GM12878 (cell line): ENCODE results near the gene SPOCK1. TPM values are rescaled to one million over a fixed set of nuclear protein-coding genes. Genes with fewer than 3 reads are reported as not detected.
A peak's percentile ranks its signal among the peaks of the same experiment; 100 is the strongest.

Experiments used
- ATAC-seq: fragments of 200-7000 bp; cut with Tn5 transposase; 3 replicates; pipeline ENCODE4 v1.9.1; 2020; ENCODE audit warnings: mild to moderate bottlenecking, moderate library complexity
- BruUV-seq: library from RNA; stranded (reverse); fragments of 400-500 nt; replicated peaks from 2 replicates; lab custom pipeline; 2021; lab: Mats Ljungman, UMichigan
- CTCF ChIA-PET: fragments of 300-600 bp; sonication (Branson Sonifier 250); formaldehyde crosslinking; extraction: SDS; loops from one replicate; lab custom pipeline; 2021; ENCODE audit warnings: inconsistent platforms; lab: Yijun Ruan, JAX
- POLR2A ChIA-PET: fragments of 350-600 bp; formaldehyde crosslinking; extraction: SDS; loops from one replicate; lab custom pipeline; 2021; ENCODE audit warnings: inconsistent platforms; lab: Charles Lee
- RAD21 ChIA-PET: fragments of 300-600 bp; sonication (Branson Sonifier 250); formaldehyde crosslinking; loops from one replicate; lab custom pipeline; 2023; ENCODE audit warnings: antibody characterized with exemption; ENCODE audit not compliant: unreplicated experiment; lab: Charles Lee
- SMC1A ChIA-PET: fragments of 300-600 bp; sonication (Branson Sonifier 250); formaldehyde crosslinking; loops from one replicate; lab custom pipeline; 2023; ENCODE audit not compliant: unreplicated experiment, uncharacterized antibody; lab: Charles Lee
- DNase-seq: peaks from one replicate; pipeline ENCODE4 v3.0.0-alpha.2; 2011; ENCODE audit warnings: low read depth, low spot score
- FAIRE-seq: peaks from 3 replicates; lab custom pipeline; 2011; peaks lifted over from hg19 to GRCh38; lab: Jason Lieb, UNC
- H2AFZ ChIP-seq: 2 replicates; pipeline ENCODE4 v1.6.0; 2011; ENCODE audit warnings: low read depth, low read length, control low read depth; ENCODE audit not compliant: control insufficient read depth
- H3K27ac ChIP-seq: 2 replicates; pipeline ENCODE4 v1.5.1; 2011; ENCODE audit warnings: control low read depth; ENCODE audit not compliant: control insufficient read depth, insufficient read depth
- H3K27me3 ChIP-seq, 2 experiments: replicated peaks in 1 of 2; 2 replicates each; pipeline versions ENCODE4 v1.6.0 to v1.6.1; 2011; ENCODE audit warnings: low read length in 1 of 2; ENCODE audit not compliant: control insufficient read depth in 2 of 2, insufficient read depth in 2 of 2
- H3K36me3 ChIP-seq, 2 experiments: 2 replicates each; pipeline ENCODE4 v1.5.1; 2011; ENCODE audit warnings: low read length in 1 of 2; ENCODE audit not compliant: control insufficient read depth in 2 of 2, insufficient read depth in 2 of 2
- H3K4me1 ChIP-seq: 2 replicates; pipeline ENCODE4 v1.6.1; 2011; ENCODE audit warnings: mild to moderate bottlenecking, low read length, moderate library complexity, mixed read lengths; ENCODE audit not compliant: control insufficient read depth, insufficient read depth
- H3K4me2 ChIP-seq: 2 replicates; pipeline ENCODE4 v1.6.0; 2011; ENCODE audit warnings: control low read depth; ENCODE audit not compliant: control insufficient read depth, insufficient read depth
- H3K4me3 ChIP-seq: fragments of 200-600 bp; sonication (generic); 2 replicates; pipeline ENCODE4 v1.5.1; 2016
- H3K79me2 ChIP-seq: 2 replicates; pipeline ENCODE4 v1.6.0; 2011; ENCODE audit warnings: low read length; ENCODE audit not compliant: control insufficient read depth, insufficient read depth
- H3K9ac ChIP-seq: 2 replicates; pipeline ENCODE4 v1.8.0; 2011; ENCODE audit warnings: low read length, control low read depth, mixed read lengths; ENCODE audit not compliant: control insufficient read depth, insufficient read depth
- H3K9me3 ChIP-seq: replicated peaks from 3 replicates; pipeline ENCODE4 v1.5.1; 2011; ENCODE audit warnings: mild to moderate bottlenecking, low read length; ENCODE audit not compliant: control insufficient read depth, insufficient read depth
- H4K20me1 ChIP-seq: 2 replicates; pipeline ENCODE4 v1.6.0; 2011; ENCODE audit not compliant: control insufficient read depth, insufficient read depth
- NR2C2 ChIP-seq: IDR thresholded peaks from 2 replicates; pipeline ENCODE4 v1.6.1; 2011; ENCODE audit warnings: borderline replicate concordance, low read depth; ENCODE audit not compliant: control insufficient read depth, insufficient read length
- SREBF1 ChIP-seq: IDR thresholded peaks from 2 replicates; pipeline ENCODE4 v1.6.1; 2012; ENCODE audit warnings: mild to moderate bottlenecking, low read length
- TARDBP ChIP-seq: IDR thresholded peaks from 2 replicates; pipeline ENCODE4 v1.6.1; 2016; ENCODE audit warnings: borderline replicate concordance
- ZNF622 ChIP-seq: fragments of 450-650 bp; IDR thresholded peaks from 2 replicates; pipeline ENCODE4 v1.6.1; 2017; ENCODE audit warnings: mild to moderate bottlenecking, inconsistent platforms
- WGBS: methylation state at CpG from one replicate; pipeline ENCODE4 v1.1.6; 2016; ENCODE audit warnings: low lambda C conversion rate; ENCODE audit not compliant: insufficient replicate concordance, insufficient coverage; ENCODE audit errors: missing lambda C conversion rate; 5-methylcytosine and 5-hydroxymethylcytosine counted together
- in situ Hi-C: fragments of 300-500 bp; cut with MboI; formaldehyde crosslinking; loops from 9 replicates; pipeline ENCODE4 v1.14.3; 2018; ENCODE audit warnings: mixed read lengths
- intact Hi-C: fragments of 100-400 bp; cut with micrococcal nuclease; formaldehyde crosslinking; loops from one replicate; pipeline ENCODE4 v1.14.2; 2022; ENCODE audit not compliant: unreplicated experiment
- polyA plus RNA-seq, 11 experiments: library from polyadenylated mRNA; depleted of rRNA in 4 of 11; unstranded in 6 of 11; stranded (reverse) in 5 of 11; fragments of >200 nt; fragmentation: Nextera tagmentation in 4 of 11; fragmentation: Illumina TruSeq in 1 of 11; extraction: Ambion mirVana in 4 of 11; extraction: Trizol in 1 of 11; gene quantifications; 1 replicate in 1 of 11; 2 replicates in 10 of 11; pipeline versions ENCODE4 v1.2.1 to v1.2.3, GENCODE V29; 2011 to 2016; ENCODE audit warnings: inconsistent platforms in 2 of 11, missing spikeins in 2 of 11, low read depth in 1 of 11
- total RNA-seq, 4 experiments: library from RNA; depleted of rRNA in 3 of 4; stranded (reverse); fragments of >200 nt in 3 of 4; fragmentation: Illumina TruSeq in 1 of 4; extraction: Trizol in 1 of 4; gene quantifications; 2 replicates each; pipeline versions ENCODE4 v1.2.1 to v1.2.3, GENCODE V29; 2013 to 2021
- TF ChIP-seq, protein P1 (sequence below): IDR thresholded peaks from 2 replicates; pipeline ENCODE4 v1.6.1; 2012; ENCODE audit warnings: low read depth, low read length, improper control_type of control experiment

SPOCK1 gene
- total and polyA plus RNA-seq, 10 of the 15 experiments (the other 5 are each of a cell fraction or from before 2014, with no cell fraction given): 0.06 to 0.68 (median 0.25) TPM; not detected in 3

DNA sequence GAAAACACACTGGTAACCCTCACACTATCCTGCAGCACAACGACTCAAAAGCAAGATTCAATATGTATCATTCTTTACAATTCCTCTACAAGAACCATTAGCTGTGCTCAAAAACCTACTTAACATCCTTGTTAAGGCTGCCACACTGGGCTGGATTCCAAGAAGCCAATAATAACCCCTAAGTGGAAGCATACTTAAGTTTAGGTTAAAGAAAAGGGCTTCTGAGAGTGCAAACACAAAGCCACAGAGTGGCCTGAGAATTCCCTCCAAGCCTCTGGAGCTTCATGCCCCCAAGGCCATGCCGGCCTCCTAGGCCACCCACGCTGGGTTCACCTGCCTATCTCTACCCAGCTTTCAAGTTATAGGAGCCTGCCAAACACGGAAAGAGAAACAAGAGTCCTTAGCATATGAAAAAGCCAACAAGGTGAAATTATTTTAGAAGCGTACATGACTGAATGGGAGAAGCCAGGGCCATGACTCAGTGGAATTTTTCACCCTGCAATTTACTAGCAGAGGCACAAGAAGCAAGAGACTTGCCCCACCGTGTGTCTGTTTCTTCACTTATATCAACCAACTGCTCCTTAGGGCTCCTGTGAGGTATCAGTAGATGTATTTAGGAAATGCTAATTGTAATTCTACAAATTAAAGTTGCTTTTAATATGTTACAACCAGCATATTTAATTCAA, 293.0 kb downstream of the SPOCK1 start:
- Histone ChIP-seq H3K27ac (no peak overlapping the region), H3K4me3 (no peak overlapping the region), H4K20me1 (no peaks in the 10 kb centered on the region), H3K27me3 (no peaks in the 10 kb centered on the region; a peak in 1 of 4 replicates), H2AFZ (no peak overlapping the region), H3K79me2 (no peaks in the 10 kb centered on the region), H3K4me1 (no peaks in the 10 kb centered on the region), H3K9ac (no peak overlapping the region), H3K9me3 (no peaks in the 10 kb centered on the region), H3K4me2 (no peak overlapping the region), H3K36me3 (no peaks in the 10 kb centered on the region)
- no peak for FAIRE-seq
- in situ Hi-C loops (no loop called here), intact Hi-C loops (no loop called here)
- no peak for DNase-seq
- CTCF ChIA-PET: no interaction called here
- TF ChIP-seq SREBF1 (no peak), NR2C2 (no peak)
- TF ChIP-seq, protein P1, sequence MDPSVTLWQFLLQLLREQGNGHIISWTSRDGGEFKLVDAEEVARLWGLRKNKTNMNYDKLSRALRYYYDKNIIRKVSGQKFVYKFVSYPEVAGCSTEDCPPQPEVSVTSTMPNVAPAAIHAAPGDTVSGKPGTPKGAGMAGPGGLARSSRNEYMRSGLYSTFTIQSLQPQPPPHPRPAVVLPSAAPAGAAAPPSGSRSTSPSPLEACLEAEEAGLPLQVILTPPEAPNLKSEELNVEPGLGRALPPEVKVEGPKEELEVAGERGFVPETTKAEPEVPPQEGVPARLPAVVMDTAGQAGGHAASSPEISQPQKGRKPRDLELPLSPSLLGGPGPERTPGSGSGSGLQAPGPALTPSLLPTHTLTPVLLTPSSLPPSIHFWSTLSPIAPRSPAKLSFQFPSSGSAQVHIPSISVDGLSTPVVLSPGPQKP: no peak
- WGBS: 2% methylated on average over 6 of the region's 6 CpGs
- no TSS peak for BruUV-seq
- SMC1A ChIA-PET: no interaction called here
- no peak for ATAC-seq
- POLR2A ChIA-PET: no interaction called here
- RAD21 ChIA-PET: no interaction called here

DNA sequence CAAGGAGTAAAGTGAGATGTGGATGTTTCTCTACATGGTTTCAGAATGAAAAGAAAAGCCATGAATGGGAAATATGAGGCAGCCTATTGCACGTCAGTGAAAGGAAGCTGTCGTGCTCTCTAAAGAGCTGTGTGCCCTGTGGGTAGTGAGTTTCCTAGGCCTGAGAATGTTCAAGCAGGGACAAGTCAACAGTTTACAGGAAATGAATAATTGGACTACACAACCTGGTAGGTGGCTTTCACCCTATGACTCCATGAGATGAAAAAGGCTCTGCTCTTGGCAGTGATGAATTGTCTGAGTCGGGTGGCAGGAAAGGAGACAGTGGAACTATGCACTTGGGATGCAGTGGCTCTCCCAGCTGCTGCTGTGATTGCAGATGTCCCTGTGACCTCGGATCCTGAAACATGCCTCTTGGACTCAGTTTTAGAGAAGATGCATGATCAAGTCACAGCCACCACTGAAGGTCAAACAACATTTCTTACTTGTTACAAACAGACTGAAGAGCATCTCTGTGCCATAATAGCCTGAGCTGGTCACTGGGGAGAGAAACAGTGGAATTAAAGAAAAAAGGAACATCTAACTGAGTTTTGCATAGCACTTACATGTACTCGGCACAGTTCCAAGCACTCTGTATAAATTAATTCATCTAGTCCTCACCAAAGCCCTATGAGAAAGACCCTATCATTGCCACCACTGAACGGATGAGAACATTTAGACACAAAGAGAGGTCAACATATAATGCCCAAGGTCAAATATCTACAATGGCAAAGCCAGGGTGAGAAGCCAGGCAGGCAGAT, 293.7 kb downstream of the SPOCK1 start:
- in situ Hi-C loops: no loop called here
- Histone ChIP-seq H3K27me3 (no peaks in the 10 kb centered on the region; a peak in 1 of 4 replicates), H3K4me2 (no peak overlapping the region), H3K4me3 (no peak overlapping the region), H3K9me3 (no peaks in the 10 kb centered on the region), H3K4me1 (no peaks in the 10 kb centered on the region), H3K36me3 (no peaks in the 10 kb centered on the region), H4K20me1 (no peaks in the 10 kb centered on the region), H3K27ac (no peak overlapping the region), H3K79me2 (no peaks in the 10 kb centered on the region), H3K9ac (no peak overlapping the region), H2AFZ (no peak overlapping the region)
- DNase-seq (no peak), ATAC-seq (peak; percentile 49), FAIRE-seq (no peak)
- intact Hi-C loops: no loop called here
- SMC1A ChIA-PET: no interaction called here
- RAD21 ChIA-PET: no interaction called here
- WGBS: 1% methylated on average over 6 of the region's 6 CpGs
- TF ChIP-seq TARDBP (no peak), ZNF622 (no peak)
- no TSS peak for BruUV-seq
- POLR2A ChIA-PET: no interaction called here
- CTCF ChIA-PET: no interaction called here
